Parathyroid adenoma (tissue), 2 donors: ENCODE results near the gene MRPS23.
A peak's percentile ranks its signal among the peaks of the same experiment; 100 is the strongest.

ENCODE experiments used
- H2AFZ ChIP-seq: fragments of 300-600 bp; sonication (generic); one replicate; pipeline ENCODE4 v1.7.0; 2017; ENCODE audit warnings: antibody characterized with exemption, mild to moderate bottlenecking
- H3K27ac ChIP-seq: fragments of 300-600 bp; sonication (generic); one replicate; pipeline ENCODE4 v1.7.0; 2017
- H3K27me3 ChIP-seq: fragments of 300-600 bp; sonication (generic); one replicate; pipeline ENCODE4 v1.7.0; 2017; ENCODE audit warnings: low read length; ENCODE audit not compliant: control insufficient read depth, insufficient read depth
- H3K36me3 ChIP-seq: fragments of 300-600 bp; sonication (generic); one replicate; pipeline ENCODE4 v1.7.0; 2017; ENCODE audit warnings: low read length; ENCODE audit not compliant: control insufficient read depth, insufficient read depth
- H3K4me1 ChIP-seq: fragments of 300-600 bp; sonication (generic); one replicate; pipeline ENCODE4 v1.7.0; 2017; ENCODE audit warnings: control low read depth
- H3K4me2 ChIP-seq: fragments of 300-600 bp; sonication (generic); one replicate; pipeline ENCODE4 v1.7.0; 2017; ENCODE audit warnings: low read length
- H3K4me3 ChIP-seq: fragments of 300-600 bp; sonication (generic); one replicate; pipeline ENCODE4 v1.7.0; 2017; ENCODE audit warnings: low read depth, low read length
- H3K79me2 ChIP-seq: fragments of 300-600 bp; sonication (generic); one replicate; pipeline ENCODE4 v1.7.0; 2017; ENCODE audit warnings: control low read depth
- H3K9ac ChIP-seq: fragments of 300-600 bp; sonication (generic); one replicate; pipeline ENCODE4 v1.7.0; 2017; ENCODE audit warnings: mild to moderate bottlenecking
- H3K9me3 ChIP-seq: fragments of 300-600 bp; sonication (generic); one replicate; pipeline ENCODE4 v1.7.0; 2017; ENCODE audit warnings: low read length; ENCODE audit not compliant: control insufficient read depth
- TF ChIP-seq, protein P1 (sequence below): fragments of 300-600 bp; sonication (generic); IDR thresholded peaks from one replicate; pipeline ENCODE4 v1.7.0; 2017; ENCODE audit warnings: antibody characterized with exemption, mild to moderate bottlenecking
- donor health status: primary hyperparathyroidism.

The MRPS23 gene

DNA sequence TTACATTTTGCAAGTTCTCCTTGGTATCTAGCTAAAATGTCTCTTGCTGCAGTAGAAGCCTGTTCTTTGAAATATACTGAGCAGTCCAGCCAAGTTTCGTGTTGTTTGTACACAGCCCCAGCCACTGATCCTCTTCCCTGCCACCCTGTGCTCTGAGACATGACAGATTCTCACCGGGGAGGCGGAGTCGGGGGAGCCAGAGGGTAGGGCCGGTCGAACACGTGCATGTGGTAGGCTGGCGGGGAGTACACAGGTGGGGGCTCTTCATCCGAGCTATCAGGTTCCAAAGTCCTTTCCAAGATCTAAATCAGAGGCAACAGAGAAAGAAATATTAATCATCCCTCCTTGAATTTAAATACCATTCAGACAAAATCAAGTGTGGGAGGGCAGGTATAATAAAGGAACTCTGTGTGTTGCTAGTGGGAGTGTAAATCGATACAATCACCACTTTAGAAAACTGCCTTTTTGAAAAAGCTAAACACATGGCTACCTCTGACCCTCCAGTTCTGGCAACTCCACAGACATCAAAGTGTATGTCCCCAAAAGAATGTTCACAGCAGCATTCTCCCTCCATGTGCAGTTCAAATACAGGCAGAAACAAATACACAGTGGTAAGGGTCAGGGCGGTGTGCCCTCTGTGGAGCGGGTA lies 29.7 kb upstream of the MRPS23 start:
- H3K4me1 ChIP-seq: peaks cover 25% of the 10 kb centered on the region
- no peak overlapping the region for H3K27ac ChIP-seq
- H3K27me3 ChIP-seq: no peaks in the 10 kb centered on the region
- H3K9me3 ChIP-seq: no peaks in the 10 kb centered on the region
- H3K9ac ChIP-seq: no peak overlapping the region
- H3K4me3 ChIP-seq: no peak overlapping the region
- no peak overlapping the region for H3K4me2 ChIP-seq
- TF ChIP-seq, protein P1, sequence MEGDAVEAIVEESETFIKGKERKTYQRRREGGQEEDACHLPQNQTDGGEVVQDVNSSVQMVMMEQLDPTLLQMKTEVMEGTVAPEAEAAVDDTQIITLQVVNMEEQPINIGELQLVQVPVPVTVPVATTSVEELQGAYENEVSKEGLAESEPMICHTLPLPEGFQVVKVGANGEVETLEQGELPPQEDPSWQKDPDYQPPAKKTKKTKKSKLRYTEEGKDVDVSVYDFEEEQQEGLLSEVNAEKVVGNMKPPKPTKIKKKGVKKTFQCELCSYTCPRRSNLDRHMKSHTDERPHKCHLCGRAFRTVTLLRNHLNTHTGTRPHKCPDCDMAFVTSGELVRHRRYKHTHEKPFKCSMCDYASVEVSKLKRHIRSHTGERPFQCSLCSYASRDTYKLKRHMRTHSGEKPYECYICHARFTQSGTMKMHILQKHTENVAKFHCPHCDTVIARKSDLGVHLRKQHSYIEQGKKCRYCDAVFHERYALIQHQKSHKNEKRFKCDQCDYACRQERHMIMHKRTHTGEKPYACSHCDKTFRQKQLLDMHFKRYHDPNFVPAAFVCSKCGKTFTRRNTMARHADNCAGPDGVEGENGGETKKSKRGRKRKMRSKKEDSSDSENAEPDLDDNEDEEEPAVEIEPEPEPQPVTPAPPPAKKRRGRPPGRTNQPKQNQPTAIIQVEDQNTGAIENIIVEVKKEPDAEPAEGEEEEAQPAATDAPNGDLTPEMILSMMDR: no peak
- no peaks in the 10 kb centered on the region for H3K79me2 ChIP-seq
- peak overlapping the region; percentile 46 for H2AFZ ChIP-seq
- no peaks in the 10 kb centered on the region for H3K36me3 ChIP-seq

DNA sequence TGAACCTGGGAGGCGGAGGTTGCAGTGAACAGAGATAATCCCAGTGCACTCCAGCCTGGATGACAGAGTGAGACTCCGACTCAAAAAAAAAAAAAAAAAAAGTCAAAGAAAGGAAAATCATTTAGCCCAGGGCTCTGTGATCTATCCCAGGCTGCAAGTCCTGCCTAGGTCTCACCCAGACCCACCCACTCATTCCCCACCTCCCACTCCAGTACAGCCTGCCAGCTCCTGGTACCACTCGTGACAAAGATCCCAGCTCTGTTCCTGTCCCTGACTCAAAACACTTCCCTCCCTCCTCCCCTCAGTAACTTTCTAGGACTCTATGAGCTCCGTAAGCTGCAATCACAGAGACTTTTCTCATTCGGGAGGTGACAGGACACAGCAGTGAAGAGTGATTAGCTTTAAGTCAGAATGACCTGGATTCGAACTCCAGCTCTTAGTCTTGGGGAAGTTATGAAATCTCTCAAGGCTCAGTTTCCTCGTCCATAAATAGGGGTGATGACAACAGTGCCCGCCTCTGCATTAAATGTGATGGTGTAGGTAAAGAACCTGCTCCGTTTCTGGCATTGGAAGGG lies 28.0 kb upstream of the MRPS23 start:
- no peak overlapping the region for H2AFZ ChIP-seq
- TF ChIP-seq, protein P1: no peak
- no peaks in the 10 kb centered on the region for H3K79me2 ChIP-seq
- H3K27me3 ChIP-seq: no peaks in the 10 kb centered on the region
- no peak overlapping the region for H3K27ac ChIP-seq
- H3K4me3 ChIP-seq: no peak overlapping the region
- no peak overlapping the region for H3K4me2 ChIP-seq
- no peaks in the 10 kb centered on the region for H3K9me3 ChIP-seq
- H3K36me3 ChIP-seq: no peaks in the 10 kb centered on the region
- peaks cover 30% of the 10 kb centered on the region for H3K4me1 ChIP-seq
- H3K9ac ChIP-seq: no peak overlapping the region

- H3K4me1 ChIP-seq: peaks cover 30% of the 10 kb centered on the region
- no peak overlapping the region for H2AFZ ChIP-seq
- TF ChIP-seq, protein P1: no peak
- no peak overlapping the region for H3K9ac ChIP-seq
- H3K27ac ChIP-seq: no peak overlapping the region
- no peak overlapping the region for H3K4me2 ChIP-seq
- no peak overlapping the region for H3K4me3 ChIP-seq
- no peaks in the 10 kb centered on the region for H3K79me2 ChIP-seq
- no peaks in the 10 kb centered on the region for H3K9me3 ChIP-seq
- no peaks in the 10 kb centered on the region for H3K27me3 ChIP-seq
- no peaks in the 10 kb centered on the region for H3K36me3 ChIP-seq
Observed at GRCh38 chr17:57876866-57877237, 27.0 kb upstream of the MRPS23 start.

DNA sequence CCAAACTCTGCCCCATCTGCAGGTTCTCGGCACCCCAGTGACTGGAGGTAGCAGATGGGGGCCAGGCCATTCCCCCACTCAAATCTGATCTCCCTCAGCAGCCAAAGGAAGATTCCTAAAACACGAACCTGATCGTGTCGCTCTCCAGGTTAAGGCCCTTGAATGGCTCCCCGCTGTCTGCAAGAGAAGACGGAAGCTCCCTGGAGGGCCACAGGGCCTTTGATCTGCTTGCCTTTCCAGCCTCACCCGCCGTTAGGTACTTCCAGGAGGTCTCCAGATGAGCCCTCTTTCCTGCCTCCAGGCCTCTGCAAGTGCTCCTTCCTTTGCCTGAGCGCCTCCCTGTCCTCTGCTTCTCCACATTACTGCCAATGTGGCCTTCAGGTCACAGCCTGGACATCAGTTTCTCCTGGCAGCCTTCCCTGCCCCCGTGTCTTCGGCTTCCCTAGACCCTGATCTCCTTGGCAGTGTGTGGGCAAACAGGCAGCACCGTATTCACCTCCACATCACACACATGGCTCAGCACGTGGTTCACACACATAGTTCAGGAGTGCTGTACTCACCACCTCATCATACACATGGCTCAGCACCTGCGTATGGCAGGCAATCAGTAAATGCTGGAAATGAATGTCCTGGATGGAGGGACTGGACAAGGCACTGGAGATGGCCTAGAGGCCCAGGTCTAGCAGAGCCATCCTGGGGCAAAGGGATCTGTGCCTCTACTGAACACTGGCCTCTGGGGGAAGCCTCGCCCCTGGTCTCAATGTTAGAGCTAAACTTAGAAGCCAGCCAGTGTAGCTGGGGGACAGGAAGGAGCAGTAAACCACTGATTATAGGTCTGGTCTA lies 26.4 kb upstream of the MRPS23 start:
- H3K27me3 ChIP-seq: no peaks in the 10 kb centered on the region
- no peak overlapping the region for H3K4me2 ChIP-seq
- H3K9ac ChIP-seq: no peak overlapping the region
- H3K79me2 ChIP-seq: no peaks in the 10 kb centered on the region
- no peak overlapping the region for H3K27ac ChIP-seq
- no peak overlapping the region for H3K4me3 ChIP-seq
- H3K4me1 ChIP-seq: peaks cover 30% of the 10 kb centered on the region
- H3K9me3 ChIP-seq: no peaks in the 10 kb centered on the region
- H2AFZ ChIP-seq: no peak overlapping the region
- TF ChIP-seq, protein P1: no peak
- no peaks in the 10 kb centered on the region for H3K36me3 ChIP-seq
